Large intestine (tissue), 3 donors: Measurements from ENCODE around the gene MOK. TPM values are rescaled to one million over a fixed set of nuclear protein-coding genes. Genes with fewer than 3 reads are reported as not detected.

Source experiments
- DNase-seq, 2 donors: peaks; one replicate each; pipeline versions ENCODE4 v3.0.0 to v3.0.0-alpha.2; 2013
- H3K27ac ChIP-seq: one replicate; pipeline ENCODE4 v1.5.1; 2013; ENCODE audit warnings: low read length
- H3K27me3 ChIP-seq: 2 replicates; pipeline ENCODE4 v1.6.1; 2013; ENCODE audit warnings: low read length; ENCODE audit not compliant: control insufficient read depth, insufficient read depth
- H3K36me3 ChIP-seq: 2 replicates; pipeline ENCODE4 v1.6.1; 2013; ENCODE audit warnings: low read length; ENCODE audit not compliant: control insufficient read depth, insufficient read depth
- H3K4me1 ChIP-seq: one replicate; pipeline ENCODE4 v1.6.1; 2013; ENCODE audit warnings: low read length; ENCODE audit not compliant: control insufficient read depth, insufficient read depth
- H3K4me3 ChIP-seq: one replicate; pipeline ENCODE4 v1.5.1; 2013; ENCODE audit warnings: low read length
- H3K9me3 ChIP-seq: one replicate; pipeline ENCODE4 v1.6.1; 2013; ENCODE audit warnings: mild to moderate bottlenecking, low read depth, low read length, moderate library complexity; ENCODE audit not compliant: control insufficient read depth
- WGBS: methylation state at CpG from one replicate; pipeline ENCODE4 v1.1.5; 2013; ENCODE audit warnings: low lambda C conversion rate; ENCODE audit not compliant: insufficient coverage; 5-methylcytosine and 5-hydroxymethylcytosine counted together
- polyA plus RNA-seq: library from polyadenylated mRNA; unstranded; fragments of 120-200 nt; gene quantifications from one replicate; pipeline ENCODE4 v1.2.1, GENCODE V29; 2013

MOK gene
- polyA plus RNA-seq, 1 donor: 16.5 TPM

DNA sequence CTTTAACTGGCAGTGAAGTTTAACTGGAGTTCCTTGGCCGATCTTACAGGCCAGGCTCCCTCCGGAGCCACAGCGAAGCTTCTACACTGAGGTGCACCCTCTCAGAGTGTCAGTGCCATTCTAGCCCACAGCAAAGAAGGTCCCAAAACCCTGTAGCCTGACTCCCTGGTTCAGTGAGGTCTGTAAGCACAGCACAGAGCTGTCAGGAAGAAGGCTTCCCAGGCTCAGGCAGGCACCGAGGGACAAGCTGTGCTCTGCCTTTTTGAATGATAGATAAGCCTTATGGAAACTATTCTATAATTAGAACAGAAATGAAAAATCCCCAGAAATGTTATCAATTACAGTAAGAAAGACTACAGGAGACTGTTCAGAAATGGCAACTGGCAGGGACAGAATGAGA, 40.2 kb downstream of the MOK start:
- Histone ChIP-seq H3K27ac (no peak overlapping the region), H3K4me1 (no peaks in the 10 kb centered on the region), H3K27me3 (no peaks in the 10 kb centered on the region), H3K36me3 (no peaks in the 10 kb centered on the region), H3K9me3 (peaks cover 2% of the 10 kb centered on the region), H3K4me3 (no peak overlapping the region)
- no peak for DNase-seq
- WGBS: no CpG with 5 or more reads among the region's 4 CpGs

DNA sequence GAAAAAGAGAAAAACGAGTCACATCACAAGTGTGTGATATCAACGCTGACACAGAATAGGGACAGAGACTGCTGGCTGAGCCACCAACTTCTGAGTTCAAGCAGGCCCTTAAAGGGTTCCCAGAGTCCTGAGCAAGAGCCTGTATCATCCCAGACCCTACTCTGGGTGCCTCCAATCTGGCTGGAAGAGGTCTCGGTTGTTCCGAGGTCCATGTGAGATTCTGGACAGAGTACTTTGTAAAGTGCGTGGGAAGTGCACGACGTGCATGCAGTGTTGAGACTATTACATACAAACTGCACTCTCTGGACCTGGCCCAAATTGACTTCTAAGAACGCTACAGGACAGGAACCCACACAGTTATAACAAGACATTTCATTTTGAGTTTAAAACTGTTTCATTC, 40.6 kb downstream of the MOK start:
- DNase-seq: no peak
- Histone ChIP-seq H3K36me3 (no peaks in the 10 kb centered on the region), H3K4me1 (no peaks in the 10 kb centered on the region), H3K27me3 (no peaks in the 10 kb centered on the region), H3K9me3 (peaks cover 2% of the 10 kb centered on the region), H3K27ac (no peak overlapping the region), H3K4me3 (no peak overlapping the region)
- WGBS: no CpG with 5 or more reads among the region's 8 CpGs

- no CpG with 5 or more reads among the region's 7 CpGs for WGBS
- DNase-seq: no peak
- H3K27ac ChIP-seq: no peak overlapping the region
Measured at GRCh38 chr14:102262929-102263462, 42.0 kb downstream of the MOK start.

DNA sequence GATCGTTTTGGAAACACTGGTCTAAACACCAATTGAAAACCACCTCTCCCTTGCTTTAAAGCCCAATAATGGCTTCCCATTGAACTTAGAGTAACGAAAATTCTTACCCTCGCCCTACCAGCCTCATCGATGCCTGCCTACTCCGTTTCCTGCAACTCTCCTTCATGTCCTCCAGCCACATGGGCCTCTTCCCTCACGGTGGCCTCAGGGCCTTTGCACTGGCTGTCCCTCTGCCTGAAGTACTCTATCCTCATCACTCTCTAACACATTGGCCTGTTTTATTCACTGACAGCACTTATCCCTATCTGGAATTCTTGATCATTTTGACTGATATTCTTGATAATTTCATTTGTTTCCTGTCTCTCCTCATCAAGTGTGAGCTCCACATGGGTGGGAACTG, 46.8 kb downstream of the MOK start:
- peaks cover 2% of the 10 kb centered on the region for H3K9me3 ChIP-seq
- no peaks in the 10 kb centered on the region for H3K4me1 ChIP-seq
- H3K27me3 ChIP-seq: no peaks in the 10 kb centered on the region
- no peak overlapping the region for H3K4me3 ChIP-seq
- H3K27ac ChIP-seq: no peak overlapping the region
- H3K36me3 ChIP-seq: no peaks in the 10 kb centered on the region
- 100% methylated on average over 1 of the region's 6 CpGs for WGBS
- no peak for DNase-seq

More at GRCh38 chr14:102262929-102263462, 42.0 kb downstream of the MOK start:
- no peaks in the 10 kb centered on the region for H3K36me3 ChIP-seq
- H3K4me1 ChIP-seq: no peaks in the 10 kb centered on the region
- no peaks in the 10 kb centered on the region for H3K27me3 ChIP-seq
- peaks cover 2% of the 10 kb centered on the region for H3K9me3 ChIP-seq
- H3K4me3 ChIP-seq: no peak overlapping the region

DNA sequence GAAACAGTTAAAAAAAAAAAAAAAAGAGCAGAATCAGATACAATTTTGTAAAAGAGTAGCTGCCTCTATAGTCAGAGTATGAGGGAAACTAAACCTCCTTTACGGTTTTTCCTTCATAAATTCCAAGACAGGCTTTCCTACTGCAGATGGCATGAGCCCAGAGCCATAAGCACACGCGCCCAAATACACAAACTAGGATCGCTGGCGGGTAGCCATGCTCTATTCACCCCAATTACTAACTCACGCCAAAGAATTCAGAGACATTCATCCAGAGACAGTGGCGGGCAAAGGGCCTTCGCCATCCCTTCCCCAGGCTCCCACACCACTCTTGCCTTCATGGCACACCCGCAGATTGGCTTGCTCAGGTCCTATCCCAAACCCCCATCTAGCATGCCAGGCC, 48.2 kb downstream of the MOK start:
- Histone ChIP-seq H3K27me3 (no peaks in the 10 kb centered on the region), H3K27ac (no peak overlapping the region), H3K4me3 (no peak overlapping the region), H3K4me1 (no peaks in the 10 kb centered on the region), H3K9me3 (no peaks in the 10 kb centered on the region), H3K36me3 (no peaks in the 10 kb centered on the region)
- WGBS: no CpG with 5 or more reads among the region's 9 CpGs
- no peak for DNase-seq

DNA sequence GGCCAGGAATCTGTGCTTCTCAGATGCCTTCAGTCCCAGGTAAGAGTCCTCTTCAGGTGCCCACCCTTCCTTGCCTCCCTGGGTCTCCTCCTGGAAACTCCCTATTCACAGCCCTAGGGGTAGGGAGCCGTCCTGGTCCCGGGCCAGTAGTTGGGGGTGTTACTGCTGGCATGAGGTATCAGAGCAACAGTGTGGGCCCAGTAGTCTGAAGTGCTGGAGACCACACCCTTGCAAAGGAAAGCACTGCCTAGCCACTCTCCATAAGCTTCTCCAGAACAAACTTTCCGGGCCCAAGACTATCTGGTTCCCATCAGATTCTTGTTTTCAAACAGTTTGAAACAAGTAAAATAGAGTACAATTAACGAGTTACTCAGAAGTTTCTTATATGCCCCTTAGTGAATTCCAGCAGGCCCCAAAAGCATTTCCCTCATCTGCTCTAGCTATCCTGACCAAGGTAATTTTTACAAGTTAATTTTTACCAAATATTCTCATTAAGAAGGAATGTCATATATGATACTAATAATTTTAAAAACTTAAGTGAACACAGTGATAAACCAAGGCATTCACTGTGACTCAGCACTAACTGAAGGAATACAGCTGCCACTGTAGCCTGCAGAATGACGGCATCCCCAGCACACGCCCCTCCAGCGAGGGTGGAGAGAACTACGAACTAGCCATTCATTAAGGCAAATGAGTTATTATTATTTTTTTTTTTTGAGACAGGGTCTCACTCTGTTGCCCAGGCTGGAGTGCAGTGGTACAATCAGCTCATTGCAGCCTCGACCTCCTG, 49.4 kb downstream of the MOK start:
- Histone ChIP-seq H3K27me3 (no peaks in the 10 kb centered on the region), H3K4me1 (no peaks in the 10 kb centered on the region), H3K36me3 (peaks cover under 1% of the 10 kb centered on the region), H3K27ac (no peak overlapping the region), H3K4me3 (no peak overlapping the region), H3K9me3 (no peaks in the 10 kb centered on the region)
- no CpG with 5 or more reads among the region's 9 CpGs for WGBS
- DNase-seq: no peak

DNA sequence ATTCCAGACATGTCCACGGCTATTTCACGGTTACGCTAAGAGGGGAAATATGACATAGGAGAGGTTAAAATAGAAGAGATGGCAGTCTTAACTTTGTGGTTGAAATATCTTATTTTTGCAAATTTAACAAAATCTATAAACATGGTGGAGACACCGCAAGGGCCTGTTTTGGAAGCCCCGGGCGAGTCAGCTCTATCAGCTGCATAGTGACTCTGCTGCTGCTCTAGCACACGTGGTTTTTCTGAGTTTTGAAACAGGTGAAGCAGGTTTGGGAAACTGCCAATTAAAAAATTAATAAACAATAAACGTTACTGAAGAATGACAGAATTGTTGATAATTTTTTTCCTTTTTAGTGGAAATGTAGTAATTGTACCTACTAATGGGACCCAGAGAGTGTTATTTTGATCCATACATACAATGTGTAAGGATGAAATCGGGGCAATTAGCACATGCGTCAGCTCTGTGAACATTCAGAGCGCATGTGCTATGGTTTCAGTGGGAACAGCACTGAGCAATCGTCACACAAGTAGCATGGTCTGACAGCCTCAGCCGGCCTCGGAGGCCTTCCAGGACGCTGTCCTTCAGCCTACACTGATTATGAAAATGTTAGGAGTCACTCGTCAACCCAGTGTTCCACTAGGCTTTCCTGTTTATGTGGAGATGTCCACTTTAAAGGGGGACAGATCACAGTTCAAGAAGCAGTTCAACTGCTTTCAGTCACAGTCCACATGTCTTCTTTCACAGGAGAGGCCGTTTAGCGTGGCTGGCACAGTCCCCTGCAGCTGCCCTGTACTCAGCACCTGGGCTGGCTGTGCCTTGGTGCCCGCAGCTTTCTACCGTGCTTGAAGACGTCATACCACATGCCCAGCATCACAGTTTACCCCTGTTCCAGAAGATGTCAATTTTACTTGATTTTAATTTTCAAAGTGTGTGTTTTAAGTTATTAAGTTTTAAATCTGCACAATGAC, 51.8 kb downstream of the MOK start:
- Histone ChIP-seq H3K27me3 (no peaks in the 10 kb centered on the region), H3K4me1 (peaks cover 6% of the 10 kb centered on the region), H3K4me3 (no peak overlapping the region), H3K36me3 (peaks cover 7% of the 10 kb centered on the region), H3K27ac (no peak overlapping the region), H3K9me3 (no peaks in the 10 kb centered on the region)
- 89% methylated on average over 3 of the region's 21 CpGs for WGBS
- DNase-seq: no peak

DNA sequence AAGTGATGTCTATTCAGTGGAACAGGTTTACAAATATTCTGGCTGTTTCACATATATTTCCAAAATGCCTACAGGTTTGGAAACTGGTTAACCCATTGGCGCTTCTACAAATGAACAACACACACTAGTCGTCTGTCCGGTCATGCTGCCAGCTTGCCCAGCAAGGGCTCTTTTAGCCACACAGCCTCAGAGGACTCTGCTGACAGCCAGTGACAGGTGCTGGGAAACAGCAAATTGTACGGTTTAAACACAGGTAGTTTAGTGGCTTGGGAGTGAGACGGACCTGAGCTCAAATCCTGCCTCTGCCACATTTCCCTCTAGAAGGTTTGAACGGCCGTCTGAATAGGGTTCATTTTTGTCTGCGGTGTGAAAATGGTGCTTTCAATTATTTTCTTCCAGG, 53.8 kb downstream of the MOK start:
- Histone ChIP-seq H3K27me3 (no peaks in the 10 kb centered on the region), H3K36me3 (peaks cover 7% of the 10 kb centered on the region), H3K9me3 (no peaks in the 10 kb centered on the region), H3K4me3 (no peak overlapping the region), H3K27ac (no peak overlapping the region), H3K4me1 (peaks cover 6% of the 10 kb centered on the region)
- DNase-seq: no peak
- WGBS: no CpG with 5 or more reads among the region's 8 CpGs

DNA sequence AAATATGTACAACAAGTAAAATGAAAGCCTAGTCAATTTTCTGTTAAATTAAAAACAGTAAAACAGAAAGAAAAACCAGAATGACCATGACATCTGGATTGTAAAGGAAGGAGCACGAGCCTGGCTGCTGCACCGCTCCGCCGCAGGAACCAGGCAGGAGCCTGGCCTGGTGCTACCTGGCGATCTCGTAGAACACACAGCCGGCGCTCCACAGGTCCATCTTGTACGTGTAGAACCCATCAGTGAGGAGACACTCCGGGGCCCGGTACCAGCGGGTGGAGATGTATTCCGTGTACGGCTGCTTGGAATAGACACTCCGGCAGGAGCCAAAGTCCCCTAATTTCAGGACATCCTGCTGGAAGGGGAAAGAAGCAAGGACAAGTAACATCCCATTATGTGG, 54.3 kb downstream of the MOK start:
- Histone ChIP-seq H3K9me3 (no peaks in the 10 kb centered on the region), H3K27me3 (no peaks in the 10 kb centered on the region), H3K4me3 (no peak overlapping the region), H3K27ac (no peak overlapping the region), H3K36me3 (peaks cover 7% of the 10 kb centered on the region), H3K4me1 (peaks cover 6% of the 10 kb centered on the region)
- DNase-seq: no peak
- 88% methylated on average over 3 of the region's 15 CpGs for WGBS

DNA sequence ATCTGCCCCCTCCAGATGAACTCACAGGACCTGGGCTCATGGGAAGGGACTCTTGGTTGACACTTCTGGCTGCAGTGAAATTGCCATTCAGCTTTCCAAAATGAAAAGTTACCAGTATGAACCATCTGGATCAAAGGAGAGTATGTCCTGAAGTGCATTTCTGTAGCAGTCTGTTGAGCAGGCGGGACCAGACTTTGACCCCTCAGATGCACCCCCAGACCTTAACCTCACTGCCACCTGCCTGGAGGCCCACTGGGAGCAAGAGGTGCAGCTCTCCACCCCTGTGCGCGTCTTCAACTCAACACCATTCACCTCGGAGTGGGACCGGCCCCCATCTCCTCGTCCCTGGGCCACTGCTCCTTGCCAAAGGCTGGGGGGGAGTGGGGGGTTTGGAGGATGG, 55.0 kb downstream of the MOK start:
- H3K4me1 ChIP-seq: peaks cover 6% of the 10 kb centered on the region
- WGBS: no CpG with 5 or more reads among the region's 6 CpGs
- DNase-seq: peak in 1 of 2 donors; percentile 63
- no peak overlapping the region for H3K27ac ChIP-seq
- H3K4me3 ChIP-seq: no peak overlapping the region
- H3K9me3 ChIP-seq: no peaks in the 10 kb centered on the region
- H3K27me3 ChIP-seq: no peaks in the 10 kb centered on the region
- peaks cover 7% of the 10 kb centered on the region for H3K36me3 ChIP-seq
